8988T (cell line): Measurements from ENCODE around the gene TYW1B.
"Not testable (repeated sequence)": the region's sequence is repeated elsewhere in the genome, so short reads cannot be mapped to it uniquely, and the experiment has no call there.

Experiments
- DNase-seq: peaks from one replicate; pipeline ENCODE4 v3.0.0; 2011

Gene TYW1B

DNA sequence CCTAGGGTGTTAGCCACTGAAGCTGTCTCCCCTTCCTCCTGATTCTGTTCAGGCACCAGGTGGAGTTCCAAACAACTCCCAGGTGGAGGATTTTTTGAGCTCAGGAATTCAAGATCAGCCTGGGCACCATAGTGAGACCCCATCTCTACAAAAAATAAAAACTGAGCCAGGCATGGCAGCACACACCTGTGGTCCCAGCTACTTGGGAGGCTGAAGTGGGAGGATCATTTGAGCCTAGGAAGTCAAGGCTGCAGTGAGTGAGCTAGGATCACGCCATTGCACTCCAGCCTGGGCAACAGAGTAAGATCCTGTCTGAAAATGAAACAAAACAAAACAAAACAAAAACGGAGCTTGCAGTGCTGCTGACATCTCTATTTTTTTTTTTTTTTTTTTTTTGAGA is 287.1 kb downstream of the TYW1B start:
- DNase-seq, result no peak

DNA sequence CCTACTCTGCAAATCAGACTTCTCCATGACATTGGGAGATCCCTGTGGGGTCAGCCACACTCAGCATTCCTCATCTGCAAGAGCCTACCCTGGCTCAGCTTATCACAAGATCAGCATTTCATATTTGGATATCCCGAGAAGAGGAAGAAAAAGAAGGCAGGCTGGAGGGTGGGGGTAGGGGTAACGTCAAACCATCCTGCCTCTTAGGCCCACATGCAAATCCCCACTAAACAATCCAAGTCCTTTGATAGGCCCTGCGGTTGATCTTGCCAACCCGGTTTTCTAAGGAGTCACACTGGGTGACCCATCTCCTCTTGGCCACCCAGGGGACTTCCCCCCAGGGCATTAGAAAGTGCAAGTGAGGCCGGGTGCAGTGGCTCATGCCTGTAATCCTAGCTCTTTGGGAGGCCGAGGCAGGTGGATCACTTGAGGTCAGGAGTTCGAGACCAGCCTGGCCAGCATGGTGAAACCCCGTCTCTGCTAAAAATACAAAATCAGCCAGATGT is 287.8 kb downstream of the TYW1B start:
- DNase-seq, result no peak

DNA sequence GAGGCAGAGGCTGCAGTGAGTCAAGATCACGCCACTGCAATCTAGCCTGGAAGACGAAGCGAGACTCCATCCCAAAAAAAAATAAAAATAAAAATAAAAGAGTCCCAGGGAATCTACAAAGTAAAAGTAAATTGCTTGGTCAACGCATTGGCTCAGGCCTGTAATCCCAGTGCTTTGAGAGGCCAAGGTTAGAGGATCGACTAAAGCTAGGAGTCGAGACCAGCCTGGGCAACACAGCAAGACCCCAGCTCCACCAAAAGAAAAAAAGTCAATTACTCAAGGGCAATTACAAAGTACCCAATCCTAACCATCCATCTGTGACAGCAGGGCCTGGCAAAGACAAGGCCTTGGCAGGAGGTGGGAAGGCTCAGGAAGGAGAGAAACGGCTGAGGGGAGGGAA is 288.3 kb downstream of the TYW1B start:
- DNase-seq, result no peak

DNA sequence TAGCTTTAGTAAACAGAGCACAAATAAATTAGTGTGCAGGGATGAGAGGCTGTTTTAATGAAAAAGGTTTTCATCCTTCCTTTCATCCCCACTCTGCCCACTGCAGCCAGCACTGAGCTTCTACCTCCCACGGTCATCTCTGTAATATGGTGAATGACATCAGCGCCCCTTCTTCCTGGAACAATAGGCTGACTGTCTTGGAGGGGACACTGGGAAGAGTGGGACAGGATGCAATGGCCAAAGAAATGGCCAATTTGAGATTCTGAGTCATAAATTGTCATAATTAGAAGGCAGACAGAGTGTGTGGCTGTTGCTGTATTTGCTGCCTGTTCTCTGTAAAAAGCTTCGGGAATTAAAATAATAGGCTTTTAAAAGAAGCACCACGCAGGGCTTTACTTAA is 289.1 kb downstream of the TYW1B start:
- no peak for DNase-seq

DNA sequence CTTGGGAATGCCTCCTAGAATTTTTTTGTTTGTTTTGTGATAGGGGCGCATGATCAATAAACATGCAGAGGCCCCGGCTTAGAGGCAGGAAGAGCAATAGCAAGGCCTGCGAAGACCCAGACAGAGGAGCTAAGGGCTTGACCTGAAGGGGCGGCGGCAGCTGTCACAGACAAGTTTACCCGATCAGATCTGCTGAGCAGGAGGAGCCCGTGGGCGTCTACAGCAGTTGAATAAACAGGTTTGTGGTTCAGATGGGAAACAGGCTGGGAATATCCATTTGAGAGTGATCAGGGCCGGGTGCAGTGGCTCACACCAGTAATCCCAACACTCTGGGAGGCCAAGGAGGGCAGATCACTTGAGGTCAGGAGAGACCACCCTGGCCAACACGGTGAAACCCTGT is 289.9 kb downstream of the TYW1B start:
- DNase-seq, result no peak

DNA sequence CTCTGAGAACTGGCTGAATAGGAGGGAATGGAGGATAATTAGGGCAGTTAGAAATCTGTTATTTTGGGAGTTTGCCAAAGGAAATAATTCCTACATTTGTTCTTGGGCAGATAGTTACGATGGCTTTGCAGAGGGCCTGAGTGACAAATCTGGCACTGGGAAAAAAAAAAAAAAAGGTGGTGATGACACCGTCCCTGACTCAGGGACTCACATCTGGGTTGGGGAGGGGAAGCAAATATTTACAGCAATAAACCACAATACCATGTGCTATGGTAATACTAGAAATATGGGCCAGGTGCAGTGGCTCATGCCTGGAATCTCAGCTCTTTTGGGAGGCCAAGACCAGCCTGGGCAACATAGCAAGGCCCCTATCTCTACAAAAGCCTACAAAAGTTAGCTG is 292.0 kb downstream of the TYW1B start:
- DNase-seq, result not testable (repeated sequence)

DNA sequence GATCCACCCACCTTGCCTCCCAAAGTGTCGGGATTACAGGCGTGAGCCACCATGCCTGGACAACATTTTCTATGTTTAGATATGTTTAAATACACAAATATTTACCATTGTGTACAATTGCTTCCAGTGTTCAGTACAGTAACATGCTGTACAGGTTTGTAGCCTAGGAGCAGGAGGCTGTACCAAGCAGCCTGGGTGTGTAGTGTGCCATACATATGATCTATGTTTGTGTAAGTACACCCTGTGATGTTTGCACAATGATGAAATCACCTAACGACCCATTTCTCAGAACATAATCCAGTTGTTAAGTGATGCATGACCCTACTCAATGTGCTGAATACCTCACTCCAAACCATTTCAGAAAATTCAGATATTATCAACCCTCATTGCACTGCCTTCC is 297.0 kb downstream of the TYW1B start:
- not testable (repeated sequence) for DNase-seq
